H9 (cell line): ENCODE data around the gene ENOX2. TPM values are rescaled to one million over a fixed set of nuclear protein-coding genes. Genes with fewer than 3 reads are reported as not detected.

Source experiments
- DNase-seq: peaks from one replicate; pipeline ENCODE4 v3.0.0-alpha.2; 2017
- H2AFZ ChIP-seq: one replicate; pipeline ENCODE4 v1.6.1; 2013; ENCODE audit warnings: mild to moderate bottlenecking, low read length, control low read depth, moderate library complexity
- H2AK5ac ChIP-seq: 2 replicates; pipeline ENCODE4 v1.6.1; 2013; ENCODE audit warnings: low read length, control low read depth, mixed read lengths; ENCODE audit not compliant: insufficient read length
- H2BK120ac ChIP-seq: one replicate; pipeline ENCODE4 v1.6.1; 2013; ENCODE audit warnings: low read depth, mild to moderate bottlenecking, low read length, control low read depth, inconsistent platforms; ENCODE audit not compliant: poor library complexity, severe bottlenecking
- H2BK12ac ChIP-seq: 2 replicates; pipeline ENCODE4 v1.6.1; 2013; ENCODE audit warnings: low read length, control low read depth, mixed read lengths, low read depth; ENCODE audit not compliant: insufficient read length
- H2BK15ac ChIP-seq: 2 replicates; pipeline ENCODE4 v1.6.1; 2013; ENCODE audit warnings: low read depth, low read length, control low read depth
- H2BK20ac ChIP-seq: one replicate; pipeline ENCODE4 v1.6.1; 2013; ENCODE audit warnings: low read depth, mild to moderate bottlenecking, low read length, control low read depth, inconsistent platforms; ENCODE audit not compliant: poor library complexity, severe bottlenecking
- H2BK5ac ChIP-seq: 2 replicates; pipeline ENCODE4 v1.6.1; 2013; ENCODE audit warnings: low read length, control low read depth, mixed read lengths; ENCODE audit not compliant: insufficient read length
- H3K14ac ChIP-seq: 2 replicates; pipeline ENCODE4 v1.6.1; 2013; ENCODE audit warnings: low read length, control low read depth; ENCODE audit not compliant: insufficient read depth
- H3K18ac ChIP-seq: 2 replicates; pipeline ENCODE4 v1.6.1; 2013; ENCODE audit warnings: low read depth, mild to moderate bottlenecking, mixed read lengths, low read length, control low read depth; ENCODE audit not compliant: insufficient read length
- H3K23ac ChIP-seq: 2 replicates; pipeline ENCODE4 v1.6.1; 2013; ENCODE audit warnings: low read length, control low read depth, mixed read lengths, low read depth; ENCODE audit not compliant: insufficient read length
- H3K23me2 ChIP-seq: 2 replicates; pipeline ENCODE4 v1.6.1; 2013; ENCODE audit warnings: low read depth, mild to moderate bottlenecking, mixed read lengths, low read length, control low read depth; ENCODE audit not compliant: insufficient read length, poor library complexity, severe bottlenecking
- H3K27ac ChIP-seq: 2 replicates; pipeline ENCODE4 v1.5.1; 2013; ENCODE audit warnings: low read length, control low read depth, mixed read lengths, low read depth; ENCODE audit not compliant: insufficient read length
- H3K27me3 ChIP-seq: 2 replicates; pipeline ENCODE4 v1.6.1; 2013; ENCODE audit warnings: low read length, control low read depth, inconsistent platforms; ENCODE audit not compliant: insufficient read depth
- H3K4ac ChIP-seq: 2 replicates; pipeline ENCODE4 v1.6.1; 2013; ENCODE audit warnings: low read depth, mild to moderate bottlenecking, control low read depth, inconsistent platforms, low read length, moderate library complexity
- H3K4me1 ChIP-seq: 2 replicates; pipeline ENCODE4 v1.6.1; 2013; ENCODE audit warnings: low read length, control low read depth, inconsistent platforms; ENCODE audit not compliant: insufficient read depth
- H3K4me2 ChIP-seq: 2 replicates; pipeline ENCODE4 v1.6.1; 2013; ENCODE audit warnings: low read length, control low read depth, mixed read lengths; ENCODE audit not compliant: insufficient read length, insufficient read depth
- H3K56ac ChIP-seq: 2 replicates; pipeline ENCODE4 v1.6.1; 2013; ENCODE audit warnings: low read depth, mild to moderate bottlenecking, mixed read lengths, low read length, control low read depth; ENCODE audit not compliant: insufficient read length
- H3K79me1 ChIP-seq: 2 replicates; pipeline ENCODE4 v1.6.1; 2013; ENCODE audit warnings: low read depth, mild to moderate bottlenecking, moderate library complexity, low read length, control low read depth, inconsistent platforms; ENCODE audit not compliant: insufficient read depth, poor library complexity, severe bottlenecking
- H3K79me2 ChIP-seq: 2 replicates; pipeline ENCODE4 v1.6.1; 2013; ENCODE audit warnings: low read length, control low read depth, inconsistent platforms; ENCODE audit not compliant: insufficient read depth
- H3K9ac ChIP-seq: 2 replicates; pipeline ENCODE4 v1.6.1; 2013; ENCODE audit warnings: low read length, control low read depth, mixed read lengths; ENCODE audit not compliant: insufficient read length; ENCODE audit errors: extremely low read depth
- H3K9me3 ChIP-seq: one replicate; pipeline ENCODE4 v1.6.1; 2013; ENCODE audit warnings: low read depth, low read length, inconsistent platforms; ENCODE audit not compliant: control insufficient read depth
- H3T11ph ChIP-seq: one replicate; pipeline ENCODE4 v1.6.1; 2013; ENCODE audit warnings: mild to moderate bottlenecking, low read length, control low read depth, inconsistent platforms
- H4K20me1 ChIP-seq: one replicate; pipeline ENCODE4 v1.6.1; 2013; ENCODE audit not compliant: control insufficient read depth, insufficient read length, insufficient read depth
- H4K5ac ChIP-seq: 2 replicates; pipeline ENCODE4 v1.6.1; 2013; ENCODE audit warnings: low read depth, mild to moderate bottlenecking, mixed read lengths, low read length, control low read depth; ENCODE audit not compliant: insufficient read length
- H4K8ac ChIP-seq: replicated peaks from 2 replicates; pipeline ENCODE4 v1.6.1; 2013; ENCODE audit warnings: low read length, control low read depth, mixed read lengths, low read depth; ENCODE audit not compliant: insufficient read length
- H4K91ac ChIP-seq: 2 replicates; pipeline ENCODE4 v1.6.1; 2013; ENCODE audit warnings: low read depth, mild to moderate bottlenecking, moderate library complexity, mixed read lengths, low read length, control low read depth; ENCODE audit not compliant: insufficient read length
- H3K27ac Mint-ChIP-seq, 3 experiments: 2 replicates in 2 of 3; 3 replicates in 1 of 3; pipeline ENCODE4 v1.8.0; 2020 to 2021; ENCODE audit warnings: mixed read lengths in 3 of 3, mild to moderate bottlenecking in 1 of 3, moderate library complexity in 1 of 3
- H3K27me3 Mint-ChIP-seq: 2 replicates; pipeline ENCODE4 v1.8.0; 2021; ENCODE audit warnings: low read depth, mild to moderate bottlenecking, moderate library complexity, mixed read lengths
- H3K36me3 Mint-ChIP-seq, 3 experiments: 2 replicates in 2 of 3; 3 replicates in 1 of 3; pipeline ENCODE4 v1.8.0; 2020 to 2021; ENCODE audit warnings: low read depth in 3 of 3, mixed read lengths in 3 of 3; ENCODE audit not compliant: insufficient read depth in 1 of 3
- H3K4me1 Mint-ChIP-seq, 2 experiments: 2 replicates each; pipeline ENCODE4 v1.8.0; 2020; ENCODE audit warnings: mixed read lengths in 2 of 2
- H3K4me3 Mint-ChIP-seq, 2 experiments: 2 replicates in 1 of 2; 3 replicates in 1 of 2; pipeline ENCODE4 v1.8.0; 2020 to 2021; ENCODE audit warnings: mild to moderate bottlenecking in 2 of 2, mixed read lengths in 2 of 2, moderate library complexity in 1 of 2
- H3K9me3 Mint-ChIP-seq, 2 experiments: 2 replicates in 1 of 2; 3 replicates in 1 of 2; pipeline ENCODE4 v1.8.0; 2020; ENCODE audit warnings: mild to moderate bottlenecking in 2 of 2, mixed read lengths in 2 of 2, moderate library complexity in 1 of 2
- CTCF ChIP-seq: fragments of 200-600 bp; sonication (generic); conservative IDR thresholded peaks from 3 replicates; pipeline ENCODE4 v1.8.0; 2021; ENCODE audit warnings: antibody characterized with exemption, mild to moderate bottlenecking
- total RNA-seq: library from RNA; stranded (reverse); gene quantifications from 2 replicates; pipeline ENCODE4 v1.2.1, GENCODE V29; 2021

ENOX2 gene
- total RNA-seq, 1 experiment from 2014 or later, result 17.7 TPM

GRCh38 chrX:130649738-130650137, 253.3 kb downstream of the ENOX2 start:
- no peak overlapping the region for H3K27ac ChIP-seq
- H3K79me2 ChIP-seq, result no peaks in the 10 kb centered on the region
- no peak for DNase-seq
- no peak overlapping the region for H3K4me2 ChIP-seq
- H3K18ac ChIP-seq, result no peak overlapping the region
- Mint-ChIP-seq H3K4me1 (no peaks in the 10 kb centered on the region), H3K36me3 (no peaks in the 10 kb centered on the region), H3K27ac (no peak overlapping the region), H3K9me3 (no peaks in the 10 kb centered on the region), H3K4me3 (no peak overlapping the region), H3K27me3 (no peaks in the 10 kb centered on the region)
- no peak overlapping the region for H2BK12ac ChIP-seq
- H3K4ac ChIP-seq, result no peak overlapping the region
- no peak overlapping the region for H4K5ac ChIP-seq
- no peak for TF ChIP-seq CTCF
- H2AK5ac ChIP-seq, result no peak overlapping the region
- H3K79me1 ChIP-seq, result no peaks in the 10 kb centered on the region
- H2BK120ac ChIP-seq, result no peak overlapping the region
- H4K91ac ChIP-seq, result no peak overlapping the region
- H3K9me3 ChIP-seq, result no peaks in the 10 kb centered on the region
- H4K8ac ChIP-seq, result no peak overlapping the region
- no peaks in the 10 kb centered on the region; the same call in 1 of the 2 replicates for H3K4me1 ChIP-seq
- H4K20me1 ChIP-seq, result no peaks in the 10 kb centered on the region
- H2BK5ac ChIP-seq, result no peak overlapping the region
- H2BK15ac ChIP-seq, result no peak overlapping the region
- H3K56ac ChIP-seq, result no peak overlapping the region
- H2AFZ ChIP-seq, result no peak overlapping the region
- H3K14ac ChIP-seq, result no peak overlapping the region
- H2BK20ac ChIP-seq, result no peak overlapping the region
- H3K27me3 ChIP-seq, result no peaks in the 10 kb centered on the region
- H3K23ac ChIP-seq, result no peak overlapping the region
- H3K9ac ChIP-seq, result no peak overlapping the region
- no peaks in the 10 kb centered on the region for H3K23me2 ChIP-seq
- H3T11ph ChIP-seq, result no peak overlapping the region
